ENCODE data around the gene SDC3. TPM values are rescaled to one million over a fixed set of nuclear protein-coding genes. Genes with fewer than 3 reads are reported as not detected.

SDC3 gene
- total RNA-seq, 1 donor from 2014 or later: 23.0 TPM

GRCh38 chr1:30863858-30864604 is 44.5 kb downstream of the SDC3 start:
- no peak overlapping the region for H3K9ac ChIP-seq
- DNase-seq (ENCODE audit: low spot score): no peak
- no peaks in the 10 kb centered on the region for H4K20me1 ChIP-seq (ENCODE audit: low read depth)
- TF ChIP-seq CTCF (IDR thresholded peaks at IDR 0.05) (no peak), EZH2phosphoT487 (IDR thresholded peaks at IDR 0.05) (no peak)
- peak overlapping the region; percentile 52 for H3K4me3 Mint-ChIP-seq
- H3K27ac ChIP-seq: no peak overlapping the region
- H3K4me1 Mint-ChIP-seq: peaks cover 23% of the 10 kb centered on the region
- H3K4me1 ChIP-seq: peaks cover 12% of the 10 kb centered on the region
- no peaks in the 10 kb centered on the region for H3K79me2 ChIP-seq (ENCODE audit: low read depth)
- H3K36me3 Mint-ChIP-seq: no peaks in the 10 kb centered on the region
- no peaks in the 10 kb centered on the region for H3K36me3 ChIP-seq
- H3K9me3 ChIP-seq (ENCODE audit: low read depth): no peaks in the 10 kb centered on the region
- no peak overlapping the region for H2AFZ ChIP-seq (replicated peaks)
- no peaks in the 10 kb centered on the region for H3K9me3 Mint-ChIP-seq
- no peaks in the 10 kb centered on the region for H3K27me3 ChIP-seq
- H3K4me3 ChIP-seq: no peak overlapping the region
- no peak overlapping the region for H3K4me2 ChIP-seq
- peaks cover 6% of the 10 kb centered on the region for H3K27me3 Mint-ChIP-seq (ENCODE audit: insufficient read depth, low read depth)
- H3F3A ChIP-seq (ENCODE audit: low read depth): no peaks in the 10 kb centered on the region
- H3K27ac Mint-ChIP-seq: no peak overlapping the region

GRCh38 chr1:30860320-30860652 is 48.3 kb downstream of the SDC3 start:
- Histone ChIP-seq H3F3A (ENCODE audit: low read depth) (peaks cover 4% of the 10 kb centered on the region), H3K4me2 (no peak overlapping the region), H3K36me3 (no peaks in the 10 kb centered on the region), H3K27ac (no peak overlapping the region), H3K9ac (no peak overlapping the region), H2AFZ (replicated peaks) (no peak overlapping the region), H3K4me3 (no peak overlapping the region), H3K9me3 (ENCODE audit: low read depth) (no peaks in the 10 kb centered on the region), H3K4me1 (peaks cover 6% of the 10 kb centered on the region), H3K79me2 (ENCODE audit: low read depth) (no peaks in the 10 kb centered on the region), H3K27me3 (peaks cover 7% of the 10 kb centered on the region), H4K20me1 (ENCODE audit: low read depth) (no peaks in the 10 kb centered on the region)
- H3K36me3 Mint-ChIP-seq: no peaks in the 10 kb centered on the region
- H3K27me3 Mint-ChIP-seq (ENCODE audit: insufficient read depth, low read depth): peaks cover 13% of the 10 kb centered on the region
- no peak for TF ChIP-seq CTCF (IDR thresholded peaks at IDR 0.05)
- no peak for TF ChIP-seq EZH2phosphoT487 (IDR thresholded peaks at IDR 0.05)
- TF ChIP-seq EZH2 (IDR thresholded peaks at IDR 0.05): no peak
- no peak overlapping the region for H3K4me3 Mint-ChIP-seq
- H3K27ac Mint-ChIP-seq: no peak overlapping the region
- no peaks in the 10 kb centered on the region for H3K9me3 Mint-ChIP-seq
- peaks cover 45% of the 10 kb centered on the region for H3K4me1 Mint-ChIP-seq
- DNase-seq (ENCODE audit: low spot score): no peak

DNA sequence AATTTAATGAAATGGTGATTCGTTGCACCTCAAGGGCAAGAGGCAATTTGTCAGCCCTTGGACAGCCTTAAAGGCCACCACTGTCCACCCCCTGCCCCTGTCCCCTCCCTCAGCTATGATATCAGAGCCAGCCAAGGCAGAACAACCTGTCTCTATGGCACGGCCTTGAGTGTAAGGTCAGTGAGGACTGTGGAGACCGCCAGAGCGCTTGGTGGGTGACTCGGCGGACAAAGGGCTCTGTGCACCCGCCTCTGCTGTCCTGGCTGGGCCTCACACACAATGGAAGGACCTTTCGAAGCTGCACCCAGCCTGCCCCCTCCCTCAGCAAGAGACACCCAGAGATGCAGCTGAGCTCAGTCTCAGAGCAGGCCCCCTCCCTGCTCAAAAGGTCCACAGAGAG is 50.6 kb downstream of the SDC3 start:
- Histone ChIP-seq H3K27ac (no peak overlapping the region), H3K4me2 (no peak overlapping the region)
- H3K9me3 Mint-ChIP-seq: no peaks in the 10 kb centered on the region

More for the DNA sequence above, 50.6 kb downstream of the SDC3 start:
- peaks cover 18% of the 10 kb centered on the region for H3K27me3 Mint-ChIP-seq (ENCODE audit: insufficient read depth, low read depth)
- no peaks in the 10 kb centered on the region for H3K36me3 Mint-ChIP-seq
- Histone ChIP-seq H3K4me1 (peaks cover 13% of the 10 kb centered on the region), H3K9ac (no peak overlapping the region), H2AFZ (replicated peaks) (no peak overlapping the region), H3K36me3 (no peaks in the 10 kb centered on the region), H3K79me2 (ENCODE audit: low read depth) (no peaks in the 10 kb centered on the region), H3K4me3 (no peak overlapping the region), H4K20me1 (ENCODE audit: low read depth) (no peaks in the 10 kb centered on the region), H3K27me3 (peaks cover 8% of the 10 kb centered on the region), H3F3A (ENCODE audit: low read depth) (peaks cover 14% of the 10 kb centered on the region), H3K9me3 (ENCODE audit: low read depth) (no peaks in the 10 kb centered on the region)
- peaks cover 48% of the 10 kb centered on the region for H3K4me1 Mint-ChIP-seq
- no peak for TF ChIP-seq EZH2 (IDR thresholded peaks at IDR 0.05)
- no peak for TF ChIP-seq EZH2phosphoT487 (IDR thresholded peaks at IDR 0.05)
- no peak for TF ChIP-seq CTCF (IDR thresholded peaks at IDR 0.05)
- H3K27ac Mint-ChIP-seq: no peak overlapping the region
- DNase-seq (ENCODE audit: low spot score): no peak
- H3K4me3 Mint-ChIP-seq: no peak overlapping the region

Measured in neural progenitor cell (in vitro differentiated cells).